ENCODE data around the gene TGFBR3. TPM values are rescaled to one million over a fixed set of nuclear protein-coding genes. Genes with fewer than 3 reads are reported as not detected.

TGFBR3 gene
- total and polyA plus RNA-seq, 2 of the 8 experiments (the other 6 are each of a cell fraction or from before 2014, with no cell fraction given), result 2.0 to 6.1 TPM

- Histone ChIP-seq H2BK20ac (ENCODE audit: low read length) (no peak overlapping the region), H3K18ac (ENCODE audit: extremely low read depth, low read length) (no peak overlapping the region), H2BK5ac (ENCODE audit: low read depth, low read length) (no peak overlapping the region), H2BK15ac (ENCODE audit: low read length) (no peak overlapping the region), H3K36me3 (ENCODE audit: control insufficient read depth in 2 of 4, insufficient read depth in 4 of 4, low read length in 3 of 4) (no peaks in the 10 kb centered on the region), H4K20me1 (replicated peaks in 1 of 2; ENCODE audit: control insufficient read depth in 1 of 2, insufficient read depth in 2 of 2, low read length in 2 of 2) (no peaks in the 10 kb centered on the region), H3K14ac (ENCODE audit: insufficient read length) (no peak overlapping the region), H3K4ac (replicated peaks; ENCODE audit: insufficient read length, low read depth, low read length) (no peak overlapping the region), H3K9ac (replicated peaks in 1 of 4; ENCODE audit: extremely low read depth in 1 of 4, low read depth in 3 of 4, low read length in 3 of 4) (no peak overlapping the region), H3K4me3 (ENCODE audit: extremely low read depth in 1 of 4, insufficient read depth in 2 of 4, low read depth in 3 of 4, low read length in 4 of 4) (no peak overlapping the region), H2AFZ (ENCODE audit: low read length) (no peak overlapping the region), H3K4me1 (replicated peaks in 1 of 4; ENCODE audit: control insufficient read depth in 3 of 4, insufficient read depth in 4 of 4, low read length in 3 of 4) (peaks cover 0 to 8% (median 0%) of the 10 kb centered on the region in 4 experiments; a peak in 1 of 7 replicates), H3K79me1 (ENCODE audit: low read depth, low read length) (no peaks in the 10 kb centered on the region), H3K4me2 (ENCODE audit: insufficient read depth in 1 of 2, low read depth in 2 of 2, low read length in 2 of 2) (no peak overlapping the region), H3K27ac (ENCODE audit: low read depth, low read length) (no peak overlapping the region), H3K27me3 (replicated peaks in 1 of 4; ENCODE audit: control insufficient read depth in 3 of 4, extremely low read depth in 1 of 4, insufficient read depth in 3 of 4, low read length in 3 of 4) (no peaks in the 10 kb centered on the region), H3K56ac (replicated peaks; ENCODE audit: insufficient read length, low read depth, low read length) (no peak overlapping the region), H4K91ac (replicated peaks; ENCODE audit: insufficient read length, low read length) (no peak overlapping the region), H2BK120ac (replicated peaks; ENCODE audit: low read depth, low read length) (no peak overlapping the region), H3K23ac (ENCODE audit: insufficient read length) (no peak overlapping the region), H3K79me2 (ENCODE audit: control insufficient read depth in 1 of 2, insufficient read depth in 2 of 2, low read length in 2 of 2) (no peaks in the 10 kb centered on the region), H3K23me2 (ENCODE audit: low read depth, low read length) (no peaks in the 10 kb centered on the region), H2BK12ac (ENCODE audit: low read depth, low read length) (no peak overlapping the region), H4K8ac (ENCODE audit: extremely low read depth, insufficient read depth, low read length) (no peak overlapping the region), H2AK5ac (ENCODE audit: low read depth, low read length) (no peak overlapping the region), H4K5ac (ENCODE audit: insufficient read length, low read depth, low read length) (no peak overlapping the region), H3K9me3 (ENCODE audit: insufficient read depth in 2 of 2, low read depth in 1 of 2, low read length in 1 of 2) (no peaks in the 10 kb centered on the region)
- FAIRE-seq, result no peak
- CTCF ChIA-PET (ENCODE audit: partially characterized antibody), result interaction anchor here (0.5 kb wide), 1 partner anchor 181 kb away, joined by 4 read pairs; no protein-coding TSS in a partner anchor
- POLR2A ChIA-PET (ENCODE audit: partially characterized antibody), result no interaction called here
- WGBS, 2 experiments (ENCODE audit: extremely low coverage in 1 of 2, insufficient coverage in 1 of 2, insufficient read length in 1 of 2, insufficient replicate concordance in 2 of 2, low coverage in 1 of 2, low lambda C conversion rate in 2 of 2, missing lambda C conversion rate in 1 of 2), result 87% methylated on average over 1 of the region's 1 CpG; no CpG with 5 or more reads in 1 of the 2 experiments
- no peak for DNase-seq (ENCODE audit: low read depth in 1 of 2, low spot score in 2 of 2)
- TF ChIP-seq SIRT6 (IDR thresholded peaks at IDR 0.05; ENCODE audit: low read length) (no peak), HDAC2 (IDR thresholded peaks at IDR 0.05; ENCODE audit: borderline replicate concordance in 1 of 2, low read depth in 2 of 2, low read length in 2 of 2) (no peak), RNF2 (IDR thresholded peaks at IDR 0.05; ENCODE audit: borderline replicate concordance, low read depth, low read length, missing control alignments, poor library complexity, severe bottlenecking) (no peak)
These were observed 69.9 kb downstream of the TGFBR3 start for GRCh38 chr1:91816031-91816430.

Data from H1 (cell line).